ENCODE results near the gene ANKK1. TPM values are rescaled to one million over a fixed set of nuclear protein-coding genes. Genes with fewer than 3 reads are reported as not detected.

Gene ANKK1
- total and polyA plus RNA-seq, 10 of the 15 experiments (the other 5 are each of a cell fraction or from before 2014, with no cell fraction given), result not detected

DNA sequence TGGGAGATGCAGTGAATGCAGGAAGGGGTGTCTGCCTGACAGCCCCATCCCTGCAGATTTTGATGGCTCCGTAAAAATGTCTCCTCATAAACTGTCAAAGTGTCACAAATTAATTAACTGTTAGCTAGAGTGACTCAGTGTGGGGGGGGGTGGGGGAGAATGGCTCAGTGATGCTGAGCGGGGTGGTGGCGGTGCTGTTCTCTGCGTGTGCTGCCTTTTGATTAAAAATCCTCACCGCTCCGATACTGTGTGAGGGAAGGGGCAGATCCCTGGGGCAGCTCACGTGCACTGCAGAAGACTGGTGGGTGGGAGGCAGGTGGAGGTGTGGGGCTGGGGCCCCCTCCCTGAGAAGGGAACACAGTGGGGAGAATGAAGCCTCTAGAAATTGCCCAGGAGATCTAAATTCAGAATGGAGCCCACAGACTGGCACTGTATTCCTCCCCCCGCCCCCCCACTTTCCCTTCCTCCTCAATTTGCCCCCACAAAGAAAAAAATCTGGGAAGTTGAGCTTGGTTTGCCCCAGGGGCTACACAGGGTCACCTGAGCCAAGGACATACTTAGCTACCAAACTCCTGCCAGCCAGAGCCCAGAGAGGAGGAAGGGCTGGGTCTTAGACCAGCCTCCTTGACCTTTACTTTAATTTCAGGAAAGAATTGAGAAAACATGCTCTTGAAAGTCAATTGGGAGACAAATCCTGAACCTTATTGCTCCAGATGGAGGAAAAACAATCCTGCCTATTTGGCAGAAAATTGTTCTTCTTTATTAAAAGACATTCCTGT, 47.8 kb downstream of the ANKK1 start:
- FAIRE-seq (no peak), DNase-seq (ENCODE audit: low read depth, low spot score) (no peak), ATAC-seq (no peak)
- Histone ChIP-seq H3K4me3 (no peak overlapping the region), H3K27me3 (replicated peaks in 1 of 2; ENCODE audit: control insufficient read depth in 2 of 2, insufficient read depth in 2 of 2, low read length in 1 of 2) (peaks cover 0 to 2% of the 10 kb centered on the region in 2 experiments; a peak in 1 of 4 replicates), H3K79me2 (ENCODE audit: control insufficient read depth, insufficient read depth, low read length) (no peaks in the 10 kb centered on the region), H3K36me3 (ENCODE audit: control insufficient read depth in 2 of 2, insufficient read depth in 2 of 2, low read length in 1 of 2) (no peaks in the 10 kb centered on the region), H3K27ac (ENCODE audit: control insufficient read depth, insufficient read depth) (no peak overlapping the region), H3K4me1 (ENCODE audit: control insufficient read depth, insufficient read depth, low read length) (no peaks in the 10 kb centered on the region), H2AFZ (ENCODE audit: control insufficient read depth, low read depth, low read length) (no peak overlapping the region), H3K9ac (ENCODE audit: control insufficient read depth, insufficient read depth, low read length) (no peak overlapping the region), H3K4me2 (ENCODE audit: control insufficient read depth, insufficient read depth) (no peak overlapping the region), H3K9me3 (replicated peaks; ENCODE audit: control insufficient read depth, insufficient read depth, low read length) (no peaks in the 10 kb centered on the region), H4K20me1 (ENCODE audit: control insufficient read depth, insufficient read depth) (no peaks in the 10 kb centered on the region)
- RAD21 ChIA-PET (ENCODE audit: unreplicated experiment), result no interaction called here
- in situ Hi-C loops (cut with MboI), result no loop called here
- WGBS (ENCODE audit: insufficient coverage, insufficient replicate concordance, low lambda C conversion rate, missing lambda C conversion rate), result 43% methylated on average over 8 of the region's 8 CpGs
- intact Hi-C loops (cut with micrococcal nuclease; ENCODE audit: unreplicated experiment), result no loop called here
- POLR2A ChIA-PET, result no interaction called here
- CTCF ChIA-PET, result no interaction called here
- SMC1A ChIA-PET (ENCODE audit: uncharacterized antibody, unreplicated experiment), result no interaction called here
- BruUV-seq (replicated peaks), result no TSS peak
- no peak for TF ChIP-seq RUNX3 (IDR thresholded peaks at IDR 0.05; ENCODE audit: low read length)
- no peak for TF ChIP-seq ZBED1 (IDR thresholded peaks at IDR 0.05; ENCODE audit: borderline replicate concordance)
- TF ChIP-seq, protein P1, sequence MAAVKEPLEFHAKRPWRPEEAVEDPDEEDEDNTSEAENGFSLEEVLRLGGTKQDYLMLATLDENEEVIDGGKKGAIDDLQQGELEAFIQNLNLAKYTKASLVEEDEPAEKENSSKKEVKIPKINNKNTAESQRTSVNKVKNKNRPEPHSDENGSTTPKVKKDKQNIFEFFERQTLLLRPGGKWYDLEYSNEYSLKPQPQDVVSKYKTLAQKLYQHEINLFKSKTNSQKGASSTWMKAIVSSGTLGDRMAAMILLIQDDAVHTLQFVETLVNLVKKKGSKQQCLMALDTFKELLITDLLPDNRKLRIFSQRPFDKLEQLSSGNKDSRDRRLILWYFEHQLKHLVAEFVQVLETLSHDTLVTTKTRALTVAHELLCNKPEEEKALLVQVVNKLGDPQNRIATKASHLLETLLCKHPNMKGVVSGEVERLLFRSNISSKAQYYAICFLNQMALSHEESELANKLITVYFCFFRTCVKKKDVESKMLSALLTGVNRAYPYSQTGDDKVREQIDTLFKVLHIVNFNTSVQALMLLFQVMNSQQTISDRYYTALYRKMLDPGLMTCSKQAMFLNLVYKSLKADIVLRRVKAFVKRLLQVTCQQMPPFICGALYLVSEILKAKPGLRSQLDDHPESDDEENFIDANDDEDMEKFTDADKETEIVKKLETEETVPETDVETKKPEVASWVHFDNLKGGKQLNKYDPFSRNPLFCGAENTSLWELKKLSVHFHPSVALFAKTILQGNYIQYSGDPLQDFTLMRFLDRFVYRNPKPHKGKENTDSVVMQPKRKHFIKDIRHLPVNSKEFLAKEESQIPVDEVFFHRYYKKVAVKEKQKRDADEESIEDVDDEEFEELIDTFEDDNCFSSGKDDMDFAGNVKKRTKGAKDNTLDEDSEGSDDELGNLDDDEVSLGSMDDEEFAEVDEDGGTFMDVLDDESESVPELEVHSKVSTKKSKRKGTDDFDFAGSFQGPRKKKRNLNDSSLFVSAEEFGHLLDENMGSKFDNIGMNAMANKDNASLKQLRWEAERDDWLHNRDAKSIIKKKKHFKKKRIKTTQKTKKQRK (IDR thresholded peaks at IDR 0.05; ENCODE audit: low read depth, low read length), result no peak
- TF ChIP-seq, protein P2, sequence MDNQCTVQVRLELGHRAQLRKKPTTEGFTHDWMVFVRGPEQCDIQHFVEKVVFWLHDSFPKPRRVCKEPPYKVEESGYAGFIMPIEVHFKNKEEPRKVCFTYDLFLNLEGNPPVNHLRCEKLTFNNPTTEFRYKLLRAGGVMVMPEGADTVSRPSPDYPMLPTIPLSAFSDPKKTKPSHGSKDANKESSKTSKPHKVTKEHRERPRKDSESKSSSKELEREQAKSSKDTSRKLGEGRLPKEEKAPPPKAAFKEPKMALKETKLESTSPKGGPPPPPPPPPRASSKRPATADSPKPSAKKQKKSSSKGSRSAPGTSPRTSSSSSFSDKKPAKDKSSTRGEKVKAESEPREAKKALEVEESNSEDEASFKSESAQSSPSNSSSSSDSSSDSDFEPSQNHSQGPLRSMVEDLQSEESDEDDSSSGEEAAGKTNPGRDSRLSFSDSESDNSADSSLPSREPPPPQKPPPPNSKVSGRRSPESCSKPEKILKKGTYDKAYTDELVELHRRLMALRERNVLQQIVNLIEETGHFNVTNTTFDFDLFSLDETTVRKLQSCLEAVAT (IDR thresholded peaks at IDR 0.05), result no peak
- no peak for TF ChIP-seq NFYA (IDR thresholded peaks at IDR 0.05; ENCODE audit: borderline replicate concordance, low read depth, low read length)
- no peak for TF ChIP-seq GATAD2B (conservative IDR thresholded peaks at IDR 0.05; ENCODE audit: low read depth)

Data from GM12878 (cell line).